ENCODE measurements around the gene RPH3AL.
"Not testable (repeated sequence)": the region's sequence is repeated elsewhere in the genome, so short reads cannot be mapped to it uniquely, and the experiment has no call there.

GRCh38 chr17:367656-368055 is 15.0 kb upstream of the RPH3AL start:
- TF ChIP-seq SNAI2 (CRISPR knock-in tag; IDR thresholded peaks at IDR 0.05); ZFP30 (CRISPR knock-in tag; IDR thresholded peaks at IDR 0.05); PATZ1 (CRISPR knock-in tag; IDR thresholded peaks at IDR 0.05; ENCODE audit: borderline replicate concordance); TCF4 (CRISPR knock-in tag; IDR thresholded peaks at IDR 0.05; ENCODE audit: borderline replicate concordance); CREB5 (CRISPR knock-in tag; IDR thresholded peaks at IDR 0.05; ENCODE audit: low read depth); OSR1 (CRISPR knock-in tag; IDR thresholded peaks at IDR 0.05); GLIS3 (CRISPR knock-in tag; IDR thresholded peaks at IDR 0.05); ESRRG (CRISPR knock-in tag; IDR thresholded peaks at IDR 0.05); RARB (CRISPR knock-in tag; IDR thresholded peaks at IDR 0.05); TSHZ2 (CRISPR knock-in tag; IDR thresholded peaks at IDR 0.05): not testable (repeated sequence)
